Measurements from ENCODE around the gene KSR2.
"Not testable (repeated sequence)": the region's sequence is repeated elsewhere in the genome, so short reads cannot be mapped to it uniquely, and the experiment has no call there.

Gene KSR2

DNA sequence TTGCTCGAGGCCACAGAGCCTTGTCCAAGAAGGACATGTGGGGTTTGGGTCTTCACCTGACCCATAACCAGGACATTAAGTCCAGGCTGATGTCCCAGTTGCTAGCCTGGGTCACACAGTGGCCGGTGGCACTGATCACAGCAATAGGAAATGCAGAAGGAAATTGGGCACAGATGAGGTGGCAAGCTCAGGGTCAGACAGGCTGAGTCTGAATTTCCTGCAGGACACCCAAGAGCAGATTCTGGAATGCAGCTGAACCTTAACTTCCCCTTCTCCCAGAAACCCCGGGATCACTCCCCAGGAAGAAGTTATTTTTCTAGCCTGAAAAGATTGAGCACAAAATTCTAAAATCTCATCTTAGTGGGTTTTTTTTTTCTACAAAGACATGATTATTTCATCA is 199.9 kb downstream of the KSR2 start:
- DNase-seq (ENCODE audit: low read depth in 1 of 2, low spot score in 1 of 2) = no peak

DNA sequence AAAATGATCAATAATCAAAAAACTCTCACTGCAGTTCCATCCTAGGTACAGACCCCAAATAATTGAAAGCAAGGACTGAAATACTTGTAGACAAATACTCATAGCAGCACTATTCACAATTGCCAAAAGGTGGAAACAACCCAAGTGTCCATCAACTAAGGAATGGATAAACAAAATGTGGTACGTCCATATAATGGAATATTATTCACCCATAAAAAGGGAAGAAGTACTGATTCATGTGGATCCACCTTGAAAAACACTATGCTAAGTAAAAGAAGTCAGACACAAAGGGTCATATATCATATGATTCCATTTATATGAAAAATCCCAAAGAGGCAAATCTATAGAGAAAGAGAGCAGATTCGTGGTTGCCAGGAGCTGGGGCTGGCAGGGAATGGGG is 202.8 kb downstream of the KSR2 start:
- no peak for DNase-seq (ENCODE audit: low read depth in 1 of 2, low spot score in 1 of 2)

DNA sequence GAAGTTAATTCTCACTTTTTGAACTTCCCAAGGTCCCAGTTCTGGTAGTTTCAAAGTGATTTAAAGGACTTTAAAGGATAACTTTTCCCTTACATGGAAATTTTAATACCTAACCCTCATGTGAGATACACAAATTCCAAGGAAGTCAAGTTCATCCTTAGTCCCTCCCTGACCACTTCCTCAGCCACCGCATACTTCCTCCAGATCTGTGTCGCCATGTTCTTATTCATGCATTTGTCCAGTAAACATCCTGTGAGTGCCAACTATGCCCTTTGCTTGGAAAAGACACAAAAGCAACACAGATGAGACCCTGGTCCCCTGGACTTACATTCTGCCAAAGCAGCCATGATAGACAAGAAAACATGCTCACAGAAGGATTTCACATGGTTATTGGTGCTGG is 206.6 kb downstream of the KSR2 start:
- no peak for DNase-seq (ENCODE audit: low read depth in 1 of 2, low spot score in 1 of 2)

DNA sequence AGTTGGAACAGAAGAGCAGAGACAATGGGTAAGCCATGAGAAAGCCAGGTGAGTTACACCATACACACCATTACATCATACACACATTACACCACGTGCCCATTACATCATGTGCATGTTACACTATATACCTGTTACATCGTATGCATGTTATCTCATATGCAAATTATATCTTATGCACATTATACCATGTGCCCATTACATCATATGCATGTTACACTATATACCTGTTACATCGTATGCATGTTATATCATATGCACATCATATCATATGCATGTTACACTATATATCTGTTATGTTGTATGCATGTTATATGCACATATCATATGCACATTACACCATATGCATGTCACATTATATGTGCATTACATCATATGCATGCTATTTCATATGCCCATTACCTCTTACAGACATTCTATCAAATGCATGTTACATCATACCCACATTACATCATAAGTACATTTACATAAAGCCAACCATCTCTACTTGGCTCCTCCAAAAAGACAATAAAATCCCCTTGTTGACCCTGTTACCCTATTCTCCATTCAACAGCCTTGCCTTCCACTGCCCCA is 207.2 kb downstream of the KSR2 start:
- DNase-seq (ENCODE audit: low read depth in 1 of 2, low spot score in 1 of 2) = no peak

DNA sequence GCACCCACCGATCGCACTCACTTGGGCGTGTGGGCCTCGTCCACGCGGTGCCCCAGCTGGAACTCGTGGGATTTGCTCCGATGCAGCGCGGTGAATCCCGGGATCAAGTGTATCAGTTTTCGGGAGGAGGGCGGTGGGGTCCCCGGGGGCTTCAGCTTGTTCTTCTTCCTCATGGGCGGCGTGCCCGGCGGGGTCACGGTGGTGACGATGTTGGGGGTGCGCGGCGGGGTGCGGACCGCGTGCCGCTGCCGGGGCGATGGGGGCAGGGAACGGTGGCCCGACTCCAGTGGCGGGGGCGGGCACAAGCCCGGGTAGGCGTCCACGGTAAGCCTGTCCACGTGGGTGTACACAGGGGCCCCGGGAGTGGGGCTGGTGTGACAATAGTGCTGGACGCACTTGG is 207.8 kb downstream of the KSR2 start:
- DNase-seq (ENCODE audit: low read depth in 1 of 2, low spot score in 1 of 2) = no peak

DNA sequence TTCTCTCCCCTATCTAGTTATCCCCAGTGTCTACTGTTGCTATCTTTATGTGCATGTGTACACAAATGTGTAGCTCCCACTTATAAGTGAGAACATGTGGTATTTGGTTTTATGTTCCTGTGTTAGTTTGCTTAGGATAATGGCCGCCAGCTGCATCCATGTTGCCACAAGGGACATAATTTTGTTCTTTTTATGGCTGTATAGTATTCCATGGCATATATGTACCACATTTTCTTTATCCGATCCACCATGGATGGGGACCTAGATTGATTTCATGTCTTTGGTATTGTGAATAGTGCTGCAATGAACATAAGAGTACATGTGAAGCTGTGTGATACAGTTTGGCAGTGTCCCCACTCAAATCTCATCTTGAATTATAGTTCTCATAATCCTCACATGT is 218.1 kb downstream of the KSR2 start:
- no peak for DNase-seq (ENCODE audit: low read depth in 1 of 2, low spot score in 1 of 2)

DNA sequence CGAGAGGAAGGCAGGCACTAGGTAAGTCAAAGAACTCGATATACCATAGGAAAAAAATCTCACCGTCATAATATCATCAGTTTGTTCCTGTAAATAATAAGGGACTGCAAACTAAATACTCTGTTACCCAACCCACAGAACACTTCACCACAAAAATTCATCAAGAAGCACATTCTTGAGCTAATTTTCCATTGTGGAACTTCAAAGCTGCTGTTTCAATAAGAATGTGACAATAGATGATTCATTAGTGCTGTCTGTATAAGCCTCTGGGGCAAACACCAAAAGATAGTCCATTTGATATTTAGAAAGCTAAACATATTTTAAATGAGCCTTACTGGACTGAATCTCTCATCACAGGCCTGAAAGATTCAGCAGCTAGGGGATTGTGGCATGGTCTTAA is 219.4 kb downstream of the KSR2 start:
- DNase-seq (ENCODE audit: low read depth in 1 of 2, low spot score in 1 of 2) = no peak

DNA sequence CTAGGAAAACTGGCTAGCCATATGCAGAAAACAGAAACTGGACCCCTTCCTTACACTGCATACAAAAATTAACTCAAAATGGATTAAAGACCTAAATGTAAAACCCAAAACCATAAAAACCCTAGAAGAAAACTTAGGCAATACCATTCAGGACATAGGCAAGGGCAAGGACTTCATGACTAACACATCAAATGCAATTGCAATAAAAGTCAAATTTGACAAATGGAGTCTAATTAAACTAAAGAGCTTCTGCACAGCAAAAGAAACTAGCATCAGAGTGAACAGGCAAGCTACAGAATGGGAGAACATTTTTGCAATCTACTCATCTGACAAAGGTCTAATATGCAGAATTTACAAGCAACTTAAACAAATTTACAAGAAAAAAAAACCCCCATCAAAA is 222.4 kb downstream of the KSR2 start:
- not testable (repeated sequence) for DNase-seq (ENCODE audit: low read depth in 1 of 2, low spot score in 1 of 2)

DNA sequence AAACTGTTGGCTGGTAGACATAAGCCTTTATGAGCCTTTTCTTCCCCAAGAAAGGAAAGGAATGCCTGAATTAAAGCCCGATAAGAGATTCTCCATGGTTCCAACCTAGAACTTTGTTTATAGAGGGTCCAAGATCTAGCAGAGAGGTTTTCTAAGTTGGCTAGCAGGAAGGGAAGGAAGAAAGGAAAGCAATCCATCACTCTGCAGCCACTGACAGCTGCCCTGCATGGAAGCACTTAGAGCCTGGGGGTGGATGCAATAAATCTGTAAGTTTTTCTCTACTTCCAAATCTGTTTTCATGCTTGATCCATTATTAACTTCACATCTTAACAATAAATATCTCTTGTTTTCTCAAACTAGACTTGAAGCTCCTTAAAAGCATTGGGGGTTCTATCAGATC is 224.4 kb downstream of the KSR2 start:
- DNase-seq (ENCODE audit: low read depth in 1 of 2, low spot score in 1 of 2) = no peak

DNA sequence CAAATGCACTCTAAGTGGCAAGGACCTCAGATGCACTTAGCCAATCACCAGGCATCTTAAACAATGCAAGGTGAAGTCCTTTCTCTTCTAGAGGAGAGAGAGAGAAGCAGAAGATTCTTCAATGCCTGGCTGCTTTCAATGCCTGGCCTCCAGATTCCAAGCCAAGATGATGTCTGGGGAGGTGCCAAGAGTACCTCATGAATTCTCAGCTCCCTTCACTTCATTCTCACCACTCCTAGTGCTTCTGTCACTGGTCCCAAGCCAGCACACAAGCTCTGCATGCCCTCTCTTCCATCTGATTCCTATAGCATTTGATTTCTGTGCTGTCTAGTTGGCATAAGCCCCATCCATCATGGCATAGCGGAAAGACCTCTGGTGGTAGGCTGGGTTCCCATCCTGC is 225.0 kb downstream of the KSR2 start:
- DNase-seq (ENCODE audit: low read depth in 1 of 2, low spot score in 1 of 2) = no peak

DNA sequence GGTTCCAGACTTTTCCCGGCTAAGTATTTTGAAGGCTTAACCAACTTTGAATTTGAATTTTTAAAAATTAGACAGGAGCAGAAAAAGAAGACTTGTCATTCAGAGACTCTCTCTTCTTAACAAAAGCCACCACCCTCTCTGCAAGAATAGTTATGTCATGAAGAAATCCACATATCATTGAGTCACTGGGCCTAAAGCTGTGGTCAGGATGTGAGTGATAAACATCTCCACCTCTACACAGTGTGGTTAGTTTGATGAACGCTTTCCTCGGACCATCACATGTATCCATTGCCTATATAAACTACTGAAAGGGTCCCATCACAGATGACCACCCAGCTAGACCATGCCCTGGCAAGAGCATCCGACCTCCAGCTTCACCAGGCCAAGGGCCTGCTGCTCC is 226.1 kb downstream of the KSR2 start:
- no peak for DNase-seq (ENCODE audit: low read depth in 1 of 2, low spot score in 1 of 2)

DNA sequence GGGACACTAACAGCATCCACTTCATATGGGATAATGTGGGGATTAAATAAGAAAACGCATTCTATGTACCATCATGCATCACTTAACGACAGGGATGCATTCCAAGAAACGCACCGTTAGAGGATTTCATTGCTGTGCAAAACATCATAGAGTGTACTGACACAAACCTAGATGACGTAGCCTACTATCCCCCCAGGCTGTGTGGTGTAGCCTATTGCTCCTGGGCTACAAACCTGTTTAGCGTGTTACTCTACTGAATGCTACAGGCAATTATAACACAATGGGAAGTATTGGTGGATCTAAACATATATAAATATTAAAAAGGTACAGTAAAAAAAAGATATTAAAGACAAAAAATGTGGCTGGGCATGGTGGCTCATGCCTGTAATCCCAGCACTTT is 230.6 kb downstream of the KSR2 start:
- no peak for DNase-seq (ENCODE audit: low read depth in 1 of 2, low spot score in 1 of 2)

DNA sequence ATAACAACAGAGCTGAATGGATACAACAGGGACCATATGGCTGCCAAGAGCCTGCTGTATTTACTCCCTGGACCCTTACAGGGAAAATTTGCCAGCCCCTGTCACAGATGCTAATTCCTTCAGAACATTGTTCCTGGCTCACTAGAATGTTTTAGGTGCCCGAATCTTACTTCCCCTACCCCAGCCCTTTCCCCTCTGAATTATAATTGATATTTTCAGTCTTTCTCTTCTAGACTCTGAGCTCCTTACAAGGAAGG is 235.3 kb downstream of the KSR2 start:
- no peak for DNase-seq (ENCODE audit: low read depth in 1 of 2, low spot score in 1 of 2)

DNA sequence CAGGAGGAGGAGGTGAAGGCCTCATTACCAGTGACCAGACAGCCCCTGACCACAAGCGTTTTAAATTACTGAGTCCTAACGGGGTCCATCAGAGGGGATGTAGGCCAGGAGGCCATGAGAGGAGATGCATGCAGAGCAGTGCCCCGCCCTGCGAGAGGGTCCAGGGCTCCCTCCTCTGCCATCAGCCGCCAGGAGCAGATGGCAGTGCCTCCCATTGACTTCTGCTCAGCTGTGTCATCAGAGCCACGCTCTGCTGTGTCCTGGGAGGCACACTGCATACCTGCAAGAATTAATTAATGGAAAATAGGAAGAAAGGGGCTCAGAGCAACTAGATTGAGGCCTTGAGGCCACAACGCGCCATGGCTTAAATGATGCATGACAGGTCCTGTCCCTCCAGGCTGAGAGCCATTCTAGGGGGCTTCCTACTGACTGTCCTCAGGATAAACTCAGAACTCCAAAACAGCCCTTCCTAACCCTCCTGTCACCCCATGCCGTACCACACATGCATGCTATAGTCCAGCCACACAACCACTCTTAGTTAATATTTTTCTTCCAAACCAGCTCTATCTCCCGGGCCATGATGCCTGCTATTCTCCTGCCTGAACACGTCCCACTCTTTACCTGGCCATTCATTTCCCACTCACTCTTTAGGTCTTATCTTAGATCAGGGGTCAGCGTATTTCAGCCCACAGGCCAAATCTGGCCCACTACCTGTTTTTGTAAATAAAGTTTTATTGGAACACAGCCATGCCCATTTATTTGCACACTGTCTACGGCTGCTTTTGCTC is 235.8 kb downstream of the KSR2 start:
- no peak for DNase-seq (ENCODE audit: low read depth in 1 of 2, low spot score in 1 of 2)

DNA sequence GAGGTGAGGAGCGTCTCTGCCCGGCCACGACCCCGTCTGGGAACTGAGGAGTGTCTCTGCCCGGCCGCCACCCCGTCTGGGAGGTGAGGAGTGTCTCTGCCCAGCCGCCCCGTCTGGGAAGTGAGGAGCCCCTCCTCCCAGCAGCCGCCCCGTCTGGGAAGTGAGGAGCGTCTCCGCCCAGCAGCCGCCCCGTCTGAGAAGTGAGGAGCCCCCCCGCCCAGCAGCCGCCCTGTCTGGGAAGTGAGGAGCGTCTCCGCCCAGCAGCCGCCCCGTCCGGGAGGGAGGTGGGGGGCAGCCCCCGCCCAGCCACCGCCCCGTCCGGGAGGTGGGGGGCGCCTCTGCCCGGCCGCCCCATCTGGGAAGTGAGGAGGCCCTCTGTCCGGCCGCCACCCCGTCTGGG is 237.7 kb downstream of the KSR2 start:
- DNase-seq (ENCODE audit: low read depth in 1 of 2, low spot score in 1 of 2) = not testable (repeated sequence)

DNA sequence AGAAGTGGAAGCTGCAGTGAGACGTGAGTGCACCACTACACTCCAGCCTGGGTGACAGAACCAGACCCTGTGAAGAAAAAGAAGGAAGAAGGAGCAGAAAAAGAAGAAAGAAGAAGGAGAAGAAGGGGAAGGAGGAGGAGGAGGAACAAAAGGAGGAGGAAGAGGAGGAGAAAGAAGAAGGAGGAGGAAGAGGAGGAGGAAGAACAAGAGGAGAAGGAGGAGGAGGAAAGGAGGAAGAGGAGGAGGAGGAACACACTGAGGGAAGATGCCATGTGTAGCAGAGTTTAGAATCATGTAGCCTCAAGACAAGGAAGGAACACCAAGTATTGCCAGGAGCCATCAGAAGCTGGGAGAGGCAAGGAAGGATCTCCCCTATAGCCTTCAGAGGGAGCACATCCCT is 241.5 kb downstream of the KSR2 start:
- DNase-seq (ENCODE audit: low read depth in 1 of 2, low spot score in 1 of 2) = no peak

DNA sequence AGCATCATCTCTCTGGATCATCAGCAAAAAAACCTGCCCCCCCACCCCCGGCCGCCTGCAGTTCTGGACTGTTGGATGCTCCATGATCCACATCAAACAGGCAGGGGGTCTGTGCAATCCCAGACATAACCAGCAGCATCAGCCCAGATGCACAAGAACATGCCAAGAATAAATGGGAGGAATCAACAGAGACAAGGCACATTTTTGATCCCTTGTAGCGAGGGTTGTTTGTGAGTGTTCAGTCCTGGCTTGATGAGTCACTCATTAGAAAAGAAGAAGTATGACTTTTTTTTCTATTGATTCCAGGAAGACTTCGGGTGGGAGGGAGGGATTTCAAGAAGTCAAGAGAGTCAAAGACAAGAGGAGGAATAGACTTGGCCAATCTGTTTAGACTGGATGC is 244.2 kb downstream of the KSR2 start:
- no peak for DNase-seq (ENCODE audit: low read depth in 1 of 2, low spot score in 1 of 2)

DNA sequence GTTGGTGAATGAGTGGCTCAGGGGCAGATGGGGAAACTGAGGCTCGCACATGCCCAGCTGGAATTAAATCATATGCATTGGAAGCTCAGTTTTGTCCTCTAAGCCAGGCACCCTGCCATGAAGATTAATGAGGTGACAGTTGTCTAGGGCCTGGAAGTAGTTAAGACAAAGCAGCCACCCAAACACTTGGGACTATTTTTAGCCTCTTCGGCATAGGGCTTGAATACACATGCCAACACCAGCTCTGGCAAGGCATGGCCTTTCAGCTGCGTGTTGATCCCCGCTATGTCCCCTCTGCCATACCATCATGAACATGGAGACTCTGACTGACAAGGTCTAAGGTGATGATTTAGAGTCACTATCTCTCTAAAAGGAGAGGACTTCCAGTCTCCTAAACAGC is 250.2 kb downstream of the KSR2 start:
- DNase-seq (ENCODE audit: low read depth in 1 of 2, low spot score in 1 of 2) = no peak

DNA sequence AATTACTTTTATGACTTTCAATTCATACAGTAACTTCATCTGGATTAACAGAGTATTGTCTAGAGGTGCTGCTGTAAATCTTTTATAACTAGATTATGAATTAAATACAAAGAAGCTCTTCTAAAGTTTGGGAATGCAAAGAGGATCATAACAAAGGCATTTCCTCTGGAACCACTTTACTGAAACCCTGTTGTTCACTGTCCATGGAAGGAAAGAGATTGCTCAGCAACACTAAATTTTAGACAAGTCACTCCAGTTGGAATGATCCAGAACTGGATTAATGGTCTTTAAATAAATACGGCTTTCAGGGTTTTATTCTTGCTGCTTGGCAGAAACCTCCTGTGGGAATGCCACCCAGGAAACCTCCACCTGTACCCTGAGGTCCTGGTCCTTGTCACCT is 250.6 kb downstream of the KSR2 start:
- no peak for DNase-seq (ENCODE audit: low read depth in 1 of 2, low spot score in 1 of 2)

DNA sequence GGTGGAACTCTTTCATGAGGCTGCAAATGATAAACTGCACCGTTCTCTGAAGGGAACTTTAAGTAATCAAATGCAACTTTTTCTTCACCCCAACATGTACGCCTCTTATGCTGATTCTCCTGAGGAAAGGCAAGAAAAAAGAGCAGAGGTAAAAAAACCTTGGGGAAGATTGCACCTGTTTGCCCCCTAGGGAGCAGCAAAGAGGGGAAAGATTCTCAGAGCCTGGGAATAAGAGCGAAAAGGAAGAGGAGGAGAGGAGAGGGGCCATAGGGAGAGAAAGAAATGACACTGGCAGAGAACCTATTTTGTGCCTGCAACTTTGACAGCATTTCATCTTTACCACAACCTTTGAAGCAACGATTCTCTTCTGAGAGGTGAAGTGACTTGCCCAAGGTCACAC is 254.6 kb downstream of the KSR2 start:
- DNase-seq (ENCODE audit: low read depth in 1 of 2, low spot score in 1 of 2) = no peak

DNA sequence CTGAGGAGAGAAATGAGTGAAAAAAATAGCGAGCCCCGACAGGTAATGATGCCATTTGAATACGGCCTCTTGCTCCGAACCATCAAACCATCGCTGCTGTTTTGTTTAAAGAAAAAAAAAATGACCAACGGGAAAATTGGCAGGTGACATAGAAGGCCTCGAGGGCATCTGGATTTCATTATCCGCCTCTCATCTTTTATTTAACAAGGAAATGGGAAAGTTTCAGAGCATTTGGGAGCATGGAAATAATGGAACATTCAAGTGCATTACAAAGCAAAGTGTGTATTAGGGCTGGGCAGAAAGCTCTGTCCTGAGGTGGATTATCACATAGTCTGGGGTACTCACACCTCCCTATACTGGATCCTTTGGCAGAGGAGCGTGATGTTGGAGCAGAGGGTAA is 258.7 kb downstream of the KSR2 start:
- no peak for DNase-seq (ENCODE audit: low read depth in 1 of 2, low spot score in 1 of 2)

DNA sequence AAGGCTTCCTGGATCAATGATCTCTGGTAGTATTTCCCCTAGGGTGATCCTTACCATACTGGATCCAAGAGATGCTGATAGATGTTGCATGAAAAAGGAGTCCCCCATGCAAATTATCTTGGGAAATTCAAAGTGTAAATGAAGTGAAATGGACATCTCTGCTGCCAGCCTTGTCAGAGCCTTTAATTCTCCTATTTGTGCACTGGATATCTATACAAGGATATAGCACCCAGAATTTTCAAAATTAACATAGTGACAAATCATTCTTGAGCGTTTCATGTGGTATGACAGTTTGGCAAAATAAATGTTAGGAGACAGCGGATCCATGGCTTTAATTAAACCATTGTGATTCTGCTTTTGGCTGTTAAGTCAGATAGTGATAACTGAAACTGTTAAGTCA is 260.9 kb downstream of the KSR2 start:
- DNase-seq (ENCODE audit: low read depth in 1 of 2, low spot score in 1 of 2) = no peak

DNA sequence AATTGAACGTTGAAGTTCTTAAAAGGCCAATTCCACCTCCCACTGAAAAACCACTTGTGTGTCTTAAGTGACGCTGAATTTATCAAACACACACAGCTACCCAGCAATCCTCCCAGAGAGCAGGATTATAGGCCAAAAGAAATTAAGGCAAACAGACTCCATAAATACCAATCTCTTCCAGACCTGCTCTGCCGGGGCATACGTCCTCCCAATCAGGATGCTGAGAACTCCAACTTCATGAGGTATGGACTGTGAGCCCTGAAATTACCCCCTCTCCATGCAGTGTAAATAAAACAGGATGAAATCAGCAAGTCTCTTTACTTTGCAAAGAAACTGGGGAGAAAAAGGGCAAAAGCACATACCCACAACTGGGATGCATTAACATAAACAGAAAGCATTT is 265.2 kb downstream of the KSR2 start:
- DNase-seq (ENCODE audit: low read depth in 1 of 2, low spot score in 1 of 2) = no peak

DNA sequence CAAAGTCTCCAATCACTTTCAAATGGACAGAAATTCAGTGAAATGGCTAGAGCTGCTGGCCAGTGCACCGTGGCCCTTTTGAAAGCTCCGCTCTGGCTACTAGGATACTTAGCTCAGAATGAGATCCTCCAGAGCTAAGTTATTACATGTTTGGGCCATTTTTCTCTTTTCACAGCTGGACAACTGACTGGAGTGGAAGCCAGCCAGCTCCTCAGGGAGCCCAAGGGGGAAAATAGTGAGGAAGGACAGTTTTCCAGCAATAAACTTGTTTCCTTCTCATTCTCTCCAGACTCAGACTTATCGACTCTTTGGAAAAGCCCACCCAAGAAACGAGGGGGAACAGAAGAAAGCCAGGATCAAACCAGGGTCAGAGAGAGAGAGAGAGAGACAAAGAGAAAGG is 266.0 kb downstream of the KSR2 start:
- DNase-seq (ENCODE audit: low read depth in 1 of 2, low spot score in 1 of 2) = no peak
